ENCODE measurements around the gene DLK1. TPM values are rescaled to one million over a fixed set of nuclear protein-coding genes. Genes with fewer than 3 reads are reported as not detected.

DLK1 gene
- total RNA-seq, 4 donors from 2014 or later = 0.53 to 5.1 (median 3.5) TPM

DNA sequence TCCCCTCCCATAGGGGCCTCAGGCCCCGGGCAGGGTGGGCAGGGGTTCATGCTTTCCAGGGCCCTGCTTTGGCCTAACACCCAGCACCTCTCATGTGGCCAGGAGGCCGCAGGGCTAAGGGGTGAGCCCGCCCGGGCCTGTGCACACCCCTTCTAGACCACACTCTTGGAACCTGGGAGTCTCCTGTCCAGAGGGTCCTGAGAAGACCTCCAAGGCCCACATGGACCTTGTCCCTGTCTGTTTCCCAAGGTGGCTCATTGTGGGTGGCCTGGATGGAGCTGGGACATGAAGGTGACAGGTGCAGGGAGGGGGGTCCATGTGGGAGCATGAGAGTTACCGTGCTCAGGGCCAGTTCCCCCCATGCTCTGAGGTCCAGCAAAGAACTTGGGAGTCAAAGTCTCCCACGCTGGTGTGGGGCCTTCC, 11.6 kb downstream of the DLK1 start:
- Histone ChIP-seq H3K27me3 (peaks cover 0 to 1% (median 0%) of the 10 kb centered on the region in 3 donors), H3K9me3 (no peaks in the 10 kb centered on the region), H3K4me3 (no peak overlapping the region), H3K27ac (no peak overlapping the region), H3K4me1 (no peaks in the 10 kb centered on the region), H3K36me3 (no peaks in the 10 kb centered on the region)
- intact Hi-C loops (cut with DNase I; ENCODE audit: low total_unique reads) (no loop called here), in situ Hi-C loops (cut with MboI; ENCODE audit: low sequenced_read_pairs in 4 of 4) (no loop called here)
- ATAC-seq (no peak), DNase-seq (no peak)
- TF ChIP-seq, protein P1, sequence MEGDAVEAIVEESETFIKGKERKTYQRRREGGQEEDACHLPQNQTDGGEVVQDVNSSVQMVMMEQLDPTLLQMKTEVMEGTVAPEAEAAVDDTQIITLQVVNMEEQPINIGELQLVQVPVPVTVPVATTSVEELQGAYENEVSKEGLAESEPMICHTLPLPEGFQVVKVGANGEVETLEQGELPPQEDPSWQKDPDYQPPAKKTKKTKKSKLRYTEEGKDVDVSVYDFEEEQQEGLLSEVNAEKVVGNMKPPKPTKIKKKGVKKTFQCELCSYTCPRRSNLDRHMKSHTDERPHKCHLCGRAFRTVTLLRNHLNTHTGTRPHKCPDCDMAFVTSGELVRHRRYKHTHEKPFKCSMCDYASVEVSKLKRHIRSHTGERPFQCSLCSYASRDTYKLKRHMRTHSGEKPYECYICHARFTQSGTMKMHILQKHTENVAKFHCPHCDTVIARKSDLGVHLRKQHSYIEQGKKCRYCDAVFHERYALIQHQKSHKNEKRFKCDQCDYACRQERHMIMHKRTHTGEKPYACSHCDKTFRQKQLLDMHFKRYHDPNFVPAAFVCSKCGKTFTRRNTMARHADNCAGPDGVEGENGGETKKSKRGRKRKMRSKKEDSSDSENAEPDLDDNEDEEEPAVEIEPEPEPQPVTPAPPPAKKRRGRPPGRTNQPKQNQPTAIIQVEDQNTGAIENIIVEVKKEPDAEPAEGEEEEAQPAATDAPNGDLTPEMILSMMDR (IDR thresholded peaks at IDR 0.05 in 4 of 5, conservative IDR thresholded peaks at IDR 0.05 in 1 of 5) = no peak
- no peak for TF ChIP-seq POLR2A (IDR thresholded peaks at IDR 0.05)

DNA sequence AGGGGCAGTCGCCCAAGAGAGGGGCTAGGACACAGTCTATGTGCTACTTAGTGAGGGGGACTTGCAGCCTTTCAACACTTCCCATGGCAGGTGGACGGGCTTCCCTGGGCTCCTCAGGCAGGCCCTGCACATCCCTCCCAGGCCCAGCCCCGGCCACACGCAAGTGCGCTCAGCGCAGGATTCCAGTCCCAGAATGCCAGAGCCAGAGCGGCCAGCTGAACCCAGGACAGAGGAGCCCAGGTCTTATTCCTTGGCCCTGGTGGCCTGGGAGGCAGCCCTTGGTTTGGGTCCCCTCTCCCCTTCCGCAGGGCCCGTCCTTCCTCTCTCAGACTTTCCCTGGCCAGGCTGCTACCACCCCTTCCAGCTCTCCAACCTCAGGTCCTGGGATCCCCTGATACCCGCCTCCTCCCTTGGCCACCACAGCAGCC, 12.0 kb downstream of the DLK1 start:
- Histone ChIP-seq H3K27me3 (no peaks in the 10 kb centered on the region), H3K4me3 (no peak overlapping the region), H3K4me1 (no peaks in the 10 kb centered on the region), H3K9me3 (no peaks in the 10 kb centered on the region), H3K36me3 (no peaks in the 10 kb centered on the region), H3K27ac (no peak overlapping the region)
- ATAC-seq = no peak
- intact Hi-C loops (cut with DNase I; ENCODE audit: low total_unique reads) (no loop called here), in situ Hi-C loops (cut with MboI; ENCODE audit: low sequenced_read_pairs in 4 of 4) (no loop called here)
- no peak for TF ChIP-seq POLR2A (IDR thresholded peaks at IDR 0.05)
- TF ChIP-seq, protein P1 (IDR thresholded peaks at IDR 0.05 in 4 of 5, conservative IDR thresholded peaks at IDR 0.05 in 1 of 5) = no peak
- no peak for DNase-seq

DNA sequence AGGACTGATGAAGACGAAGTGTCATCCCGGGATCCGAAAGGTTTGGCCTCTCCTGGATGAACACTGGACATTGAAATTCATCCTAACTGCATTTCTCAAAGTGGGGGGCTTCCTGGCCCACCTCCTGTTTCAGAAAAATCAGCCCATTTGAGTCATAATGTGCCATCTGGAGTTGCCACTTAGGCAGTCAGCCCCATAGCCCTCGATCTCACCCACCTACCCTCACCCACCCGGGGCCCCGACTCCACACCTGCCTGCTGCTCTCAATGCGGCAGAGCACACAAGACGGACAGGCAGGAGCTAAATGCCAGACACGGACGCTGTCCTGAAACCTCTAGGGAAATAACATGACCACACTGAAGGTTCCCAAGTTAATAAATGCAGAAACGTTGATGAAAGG, 12.6 kb downstream of the DLK1 start:
- no peaks in the 10 kb centered on the region for H3K36me3 ChIP-seq
- no peaks in the 10 kb centered on the region for H3K9me3 ChIP-seq
- H3K27me3 ChIP-seq = no peaks in the 10 kb centered on the region
- H3K27ac ChIP-seq = no peak overlapping the region
- in situ Hi-C loops (cut with MboI; ENCODE audit: low sequenced_read_pairs in 4 of 4) (no loop called here), intact Hi-C loops (cut with DNase I; ENCODE audit: low total_unique reads) (no loop called here)
- H3K4me1 ChIP-seq = no peaks in the 10 kb centered on the region
- ATAC-seq (no peak), DNase-seq (no peak)
- H3K4me3 ChIP-seq = no peak overlapping the region
- TF ChIP-seq, protein P1 (IDR thresholded peaks at IDR 0.05 in 4 of 5, conservative IDR thresholded peaks at IDR 0.05 in 1 of 5) = no peak
- no peak for TF ChIP-seq POLR2A (IDR thresholded peaks at IDR 0.05)

DNA sequence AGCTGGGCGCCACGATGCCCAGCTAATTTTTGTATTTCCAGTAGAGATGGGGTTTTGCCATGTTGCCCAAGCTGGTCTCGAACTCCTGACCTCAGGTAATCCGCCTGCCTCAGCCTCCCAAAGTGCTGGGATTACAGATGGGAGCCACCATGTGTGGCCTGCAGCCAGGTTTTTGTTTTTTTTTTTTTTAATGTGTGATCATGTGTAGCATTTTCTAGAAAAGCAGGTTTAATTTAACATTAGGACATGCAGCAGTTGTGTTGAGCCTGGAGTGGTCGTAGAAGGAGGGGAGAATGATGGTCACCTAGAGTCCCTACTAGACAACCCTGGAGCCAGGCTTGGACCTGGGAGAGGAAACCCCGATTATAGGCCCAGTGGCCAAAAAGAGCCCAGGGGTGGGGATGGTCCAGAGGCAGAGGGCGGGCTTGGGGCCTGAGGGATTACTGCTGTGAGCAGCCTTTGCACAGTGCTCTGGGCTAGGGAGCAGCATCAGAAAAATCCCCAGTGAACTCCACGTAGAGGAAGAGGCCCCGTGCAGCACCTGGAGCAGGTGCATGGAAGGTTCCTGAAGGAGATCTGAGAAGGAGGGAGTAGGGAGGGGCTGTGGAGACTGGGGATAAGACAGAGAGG, 13.6 kb downstream of the DLK1 start:
- TF ChIP-seq POLR2A (IDR thresholded peaks at IDR 0.05) = no peak
- TF ChIP-seq, protein P1 (IDR thresholded peaks at IDR 0.05 in 4 of 5, conservative IDR thresholded peaks at IDR 0.05 in 1 of 5) = no peak
- no peak overlapping the region for H3K27ac ChIP-seq
- DNase-seq (no peak), ATAC-seq (no peak)
- H3K36me3 ChIP-seq = no peaks in the 10 kb centered on the region
- H3K4me1 ChIP-seq = no peaks in the 10 kb centered on the region
- no peak overlapping the region for H3K4me3 ChIP-seq
- intact Hi-C loops (cut with DNase I; ENCODE audit: low total_unique reads) = no loop called here
- in situ Hi-C loops (cut with MboI; ENCODE audit: low sequenced_read_pairs in 4 of 4) = no loop called here
- no peaks in the 10 kb centered on the region for H3K9me3 ChIP-seq
- H3K27me3 ChIP-seq = no peaks in the 10 kb centered on the region

DNA sequence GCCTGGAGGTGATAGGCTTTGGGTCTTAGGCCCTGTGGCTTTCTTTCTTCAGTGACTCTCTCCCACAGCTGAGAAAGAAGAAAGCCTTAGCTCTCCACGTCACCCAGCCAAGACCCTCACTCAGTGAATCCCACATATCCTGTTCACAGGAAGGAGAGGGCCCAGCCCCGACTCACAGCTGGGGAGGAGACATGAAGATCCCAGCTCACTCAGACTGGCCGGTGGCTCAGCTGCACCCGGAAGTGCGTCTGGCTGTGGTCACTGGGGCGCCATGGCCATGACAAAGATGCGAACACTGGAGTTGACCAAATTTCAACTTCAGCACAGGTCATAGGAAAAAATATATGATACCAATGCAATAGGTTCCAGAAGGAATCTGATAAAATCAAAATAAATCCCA, 14.2 kb downstream of the DLK1 start:
- DNase-seq = no peak
- intact Hi-C loops (cut with DNase I; ENCODE audit: low total_unique reads) = no loop called here
- TF ChIP-seq, protein P1 (IDR thresholded peaks at IDR 0.05 in 4 of 5, conservative IDR thresholded peaks at IDR 0.05 in 1 of 5) = no peak
- TF ChIP-seq POLR2A (IDR thresholded peaks at IDR 0.05) = no peak
- H3K4me3 ChIP-seq = no peak overlapping the region
- no peak for ATAC-seq
- no peak overlapping the region for H3K27ac ChIP-seq
- H3K4me1 ChIP-seq = no peaks in the 10 kb centered on the region
- no peaks in the 10 kb centered on the region for H3K9me3 ChIP-seq
- in situ Hi-C loops (cut with MboI; ENCODE audit: low sequenced_read_pairs in 4 of 4) = no loop called here
- no peaks in the 10 kb centered on the region for H3K27me3 ChIP-seq
- H3K36me3 ChIP-seq = no peaks in the 10 kb centered on the region
